Stimulated activated CD4-positive, alpha-beta T cell treated with anti-CD3 and anti-CD28 coated beads, Interleukin-1b, Interleukin-23, amount 100 ng/mL, for 48 hours (primary cell): ENCODE results near the gene SORD.

ENCODE experiments used
- DNase-seq: peaks from one replicate; pipeline ENCODE4 v3.0.0-alpha.2; 2020

SORD gene

GRCh38 chr15:45118131-45118588 is 95.2 kb downstream of the SORD start:
- DNase-seq: peak; percentile 87

DNA sequence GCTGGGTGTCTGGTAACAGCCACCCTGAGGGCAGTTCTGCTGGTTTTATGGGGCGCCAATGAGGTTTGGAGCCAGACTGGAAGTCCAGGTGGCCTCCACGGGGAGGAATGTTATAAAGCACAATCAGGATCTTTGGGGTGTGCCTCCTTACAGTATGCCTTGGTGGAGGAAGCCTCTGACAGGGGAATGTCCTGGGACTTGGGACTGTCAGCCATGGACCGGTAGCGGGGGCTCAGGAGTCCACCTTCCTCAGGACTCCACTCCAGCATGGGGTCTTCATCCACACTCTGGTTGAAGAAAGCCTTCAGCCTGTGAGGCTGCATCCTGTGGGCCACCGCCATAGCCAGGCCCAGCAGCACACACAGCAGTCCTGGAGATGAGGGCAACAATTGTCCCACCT is 96.0 kb downstream of the SORD start:
- no peak for DNase-seq

DNA sequence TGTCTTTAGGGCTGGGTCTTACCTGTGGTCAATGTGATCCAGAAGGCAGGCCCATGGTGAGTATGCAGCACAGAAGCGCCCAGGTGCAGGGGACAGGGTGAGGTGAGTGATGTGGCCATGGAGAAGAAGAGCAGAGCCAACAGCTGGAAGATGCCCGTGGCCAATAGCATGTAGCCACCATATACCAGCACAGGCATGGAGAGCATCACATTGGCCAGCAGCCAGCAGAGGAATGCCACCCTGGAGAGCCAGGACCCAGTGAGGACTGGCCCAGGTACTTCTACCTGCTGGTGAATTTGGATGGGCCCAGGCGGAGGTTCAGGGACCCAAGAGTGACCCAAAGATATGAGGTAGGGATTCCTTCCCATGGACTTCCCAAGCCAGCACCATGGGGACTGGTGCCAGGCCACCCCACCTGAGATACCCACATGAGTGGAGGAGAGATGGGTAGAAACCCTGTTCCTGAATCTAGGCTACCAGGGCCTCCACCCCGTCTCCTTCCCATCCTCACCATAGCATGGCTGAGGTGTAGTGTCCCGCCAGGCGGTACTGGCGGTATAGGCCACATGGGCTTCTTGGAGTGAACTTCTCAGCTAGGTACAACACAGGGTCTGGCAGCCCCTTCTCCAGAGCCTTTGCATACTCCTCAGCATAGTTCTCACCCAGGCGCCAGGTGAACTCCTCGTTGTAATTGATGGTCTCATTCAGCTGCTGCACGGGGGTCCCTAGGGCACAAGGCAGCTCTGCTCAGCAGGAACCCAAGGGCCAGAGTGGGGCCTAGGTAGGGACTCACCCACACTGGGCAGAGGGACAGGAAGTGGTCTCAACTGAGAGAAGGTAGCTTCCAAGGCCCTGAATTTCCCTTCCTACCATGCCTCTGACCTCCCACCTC is 97.3 kb downstream of the SORD start:
- DNase-seq: no peak

GRCh38 chr15:45121020-45121419 is 98.0 kb downstream of the SORD start:
- no peak for DNase-seq

GRCh38 chr15:45121706-45122417 is 98.9 kb downstream of the SORD start:
- DNase-seq: no peak

DNA sequence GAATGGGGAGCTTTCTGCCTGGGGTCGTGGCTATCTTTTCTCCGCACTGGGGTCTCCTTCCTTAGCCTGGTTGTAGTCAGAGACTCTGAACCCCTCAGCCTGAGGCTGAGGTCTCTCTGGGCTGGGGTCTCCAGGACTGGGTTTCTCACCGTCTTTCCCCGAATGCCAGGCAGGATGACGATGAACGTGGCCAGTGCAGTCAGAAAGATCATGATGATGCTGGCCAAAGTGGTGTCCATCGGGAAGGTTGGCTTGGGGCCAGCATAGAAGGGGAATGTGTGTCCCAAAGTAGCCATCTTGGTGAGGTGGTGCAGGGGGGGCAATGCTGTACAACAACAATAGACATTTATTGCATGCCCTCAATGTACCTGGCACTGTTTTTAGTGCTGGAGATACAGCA is 99.7 kb downstream of the SORD start:
- no peak for DNase-seq

GRCh38 chr15:45123397-45123796 is 100.4 kb downstream of the SORD start:
- no peak for DNase-seq

DNA sequence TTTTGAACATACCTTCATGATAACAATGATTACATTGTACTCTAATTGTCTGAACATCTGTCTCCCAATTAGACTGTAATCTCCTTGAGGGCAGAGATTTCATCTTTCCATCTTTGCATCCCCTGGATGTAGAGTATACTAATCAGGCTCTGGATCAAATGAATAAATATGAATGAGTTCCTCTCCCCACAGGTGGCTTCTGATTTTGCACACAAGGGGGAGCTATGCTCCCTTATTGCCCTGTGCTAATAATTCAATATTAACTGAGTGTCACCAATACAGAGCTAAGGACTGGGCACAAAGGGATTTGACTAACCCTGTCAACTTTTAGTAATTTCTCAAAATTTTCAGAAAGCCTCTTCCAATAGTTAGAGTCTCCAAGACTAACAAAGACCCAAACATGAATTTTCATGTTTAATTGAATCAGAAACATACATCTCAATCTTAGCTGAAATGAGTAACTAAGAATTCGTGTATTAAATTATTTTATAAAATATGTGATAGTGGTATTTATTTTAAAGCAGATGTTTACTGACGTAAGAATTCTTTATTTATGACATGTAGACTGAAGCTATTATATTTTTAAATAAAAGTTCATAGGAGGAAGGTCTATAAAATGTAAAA is 103.7 kb downstream of the SORD start:
- DNase-seq: no peak
